GM21526 (cell line): ENCODE measurements around the gene RTCA.
"Not testable (repeated sequence)": the region's sequence is repeated elsewhere in the genome, so short reads cannot be mapped to it uniquely, and the experiment has no call there.

ENCODE experiments used
- ATAC-seq: cut with Tn5 transposase; IDR thresholded peaks from one replicate; pipeline ENCODE4 v1.9.1; 2021; ENCODE audit warnings: moderate library complexity; ENCODE audit not compliant: unreplicated experiment, low FRiP score

RTCA gene

GRCh38 chr1:100304921-100305320 is 38.9 kb downstream of the RTCA start:
- ATAC-seq = no peak

GRCh38 chr1:100305954-100306353 is 39.9 kb downstream of the RTCA start:
- no peak for ATAC-seq

- no peak for ATAC-seq
These were observed 40.8 kb downstream of the RTCA start for GRCh38 chr1:100306735-100307313.

DNA sequence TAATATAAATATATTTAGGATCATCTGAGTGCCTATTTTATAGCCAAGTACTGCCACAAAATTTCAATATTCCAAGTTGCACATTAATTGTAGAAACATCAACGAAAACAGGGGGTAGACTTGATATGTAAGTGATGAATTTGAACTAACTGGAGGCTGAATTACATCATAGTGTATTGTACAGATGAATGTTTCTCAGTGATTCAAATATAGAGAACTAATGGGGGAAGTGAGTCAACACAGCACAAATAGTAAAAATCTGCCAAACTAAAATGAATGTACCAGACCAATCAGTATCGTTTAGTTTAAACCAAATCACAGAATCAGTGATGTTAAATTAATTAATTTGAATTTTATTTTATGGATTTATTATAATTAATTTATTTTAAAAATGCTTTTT is 42.8 kb downstream of the RTCA start:
- no peak for ATAC-seq

DNA sequence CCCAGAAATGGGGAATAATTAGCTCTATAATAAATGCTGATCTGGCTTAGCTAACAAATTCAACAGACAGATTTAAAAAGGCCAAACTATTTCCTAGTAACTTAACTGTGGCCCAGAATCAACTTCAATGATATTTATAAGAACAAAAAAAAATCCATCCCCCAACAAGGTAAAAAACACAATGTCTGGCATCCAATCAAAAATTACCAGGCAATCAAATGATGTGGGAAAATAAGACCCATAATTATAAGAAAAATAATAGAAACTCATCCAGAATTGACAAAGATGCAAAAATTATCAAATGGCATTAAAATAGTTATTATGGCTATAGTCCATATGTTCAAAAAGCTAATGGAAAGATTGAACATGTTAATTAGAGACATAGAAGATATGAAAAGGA is 43.8 kb downstream of the RTCA start:
- ATAC-seq = no peak

DNA sequence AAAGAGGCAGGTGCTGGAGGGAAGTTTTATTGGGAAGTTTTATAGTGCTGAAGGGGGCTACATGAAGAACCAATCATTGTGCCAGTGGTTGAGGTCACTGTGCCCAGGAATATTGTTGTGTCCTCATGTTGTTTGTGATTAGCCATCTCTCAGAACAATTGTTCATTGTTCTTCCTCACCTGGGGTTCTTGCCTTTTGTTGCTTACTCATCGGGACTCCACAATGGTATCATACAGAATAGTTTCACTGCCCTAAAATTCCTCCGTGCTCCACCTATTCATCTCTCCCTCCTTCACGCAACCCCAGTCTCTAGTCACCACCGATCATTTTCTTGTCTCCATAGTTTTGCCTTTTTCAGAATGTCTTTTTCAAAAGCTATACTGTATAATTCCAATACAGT is 47.4 kb downstream of the RTCA start:
- ATAC-seq = no peak

DNA sequence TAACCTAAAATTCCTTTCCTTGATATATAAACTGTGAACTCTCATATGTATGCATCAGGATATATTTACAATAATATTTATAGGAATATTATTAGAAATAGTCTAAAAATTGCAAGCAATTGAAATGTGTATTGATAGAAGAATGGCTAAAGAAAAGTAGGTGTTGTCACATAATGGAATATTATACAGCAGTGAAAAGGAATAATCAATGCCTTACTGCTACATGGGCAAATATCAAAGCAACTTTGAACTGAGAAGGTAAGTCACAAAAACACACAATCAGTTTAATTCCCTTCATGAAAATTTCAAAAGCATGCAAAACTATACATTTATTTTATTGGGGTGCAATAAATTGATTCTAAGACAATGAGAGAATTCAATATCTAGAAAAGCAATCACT is 50.6 kb downstream of the RTCA start:
- no peak for ATAC-seq

DNA sequence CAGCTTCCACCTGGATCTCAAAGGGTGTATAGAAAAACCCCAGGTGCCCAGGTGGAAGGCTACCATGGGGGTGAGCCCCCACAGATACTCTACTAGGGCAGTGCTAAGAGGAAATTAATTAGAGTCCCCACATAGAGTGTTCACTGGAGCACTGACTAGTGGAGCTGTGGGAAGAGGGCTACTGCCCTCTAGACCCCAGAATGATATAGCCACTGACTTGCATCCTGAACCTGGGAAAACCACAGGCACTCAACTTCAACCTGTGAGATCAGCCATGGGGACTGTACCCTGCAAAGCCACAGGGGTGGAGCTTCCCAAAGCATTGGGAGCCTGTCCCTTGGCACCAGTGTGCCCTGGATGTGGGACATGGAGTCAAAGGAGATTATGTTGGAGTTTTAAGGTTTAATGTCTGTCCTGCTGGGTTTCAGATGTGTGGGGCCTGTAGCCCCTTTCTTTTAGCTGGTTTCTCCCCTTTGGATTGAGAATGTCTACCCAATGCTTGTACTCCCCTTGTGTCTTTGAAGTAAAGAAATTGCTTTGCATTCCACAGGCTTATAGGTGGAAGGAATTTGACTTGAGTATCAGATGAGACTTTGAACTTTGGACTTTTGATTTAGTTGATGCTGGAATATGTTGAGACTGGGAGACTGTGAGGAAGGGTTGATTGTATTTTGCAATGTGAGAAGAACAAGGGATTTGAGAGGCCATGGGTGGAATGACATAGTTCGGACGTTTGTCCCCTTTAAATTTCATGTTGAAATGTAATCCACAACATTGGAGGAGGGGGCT is 54.5 kb downstream of the RTCA start:
- ATAC-seq = no peak

GRCh38 chr1:100321100-100321493 is 55.1 kb downstream of the RTCA start:
- no peak for ATAC-seq

DNA sequence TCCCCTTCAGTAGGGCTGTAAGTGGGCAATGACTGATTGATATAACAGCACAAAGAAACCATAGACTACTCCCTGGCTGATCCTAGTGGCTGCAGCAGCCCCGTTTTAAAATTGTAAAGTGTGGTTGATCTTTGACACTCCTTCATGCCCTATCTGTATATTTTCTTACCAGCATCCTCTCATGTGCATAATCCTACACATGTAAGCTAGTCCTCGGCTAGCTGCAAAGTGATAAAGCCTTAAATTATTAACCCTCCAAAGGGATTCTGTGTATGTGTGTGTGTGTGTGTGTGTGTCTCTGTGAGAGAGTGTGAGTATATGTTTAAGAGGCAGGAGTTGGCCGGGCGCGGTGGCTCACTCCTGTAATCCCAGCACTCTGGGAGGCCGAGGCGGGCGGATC is 55.5 kb downstream of the RTCA start:
- no peak for ATAC-seq

DNA sequence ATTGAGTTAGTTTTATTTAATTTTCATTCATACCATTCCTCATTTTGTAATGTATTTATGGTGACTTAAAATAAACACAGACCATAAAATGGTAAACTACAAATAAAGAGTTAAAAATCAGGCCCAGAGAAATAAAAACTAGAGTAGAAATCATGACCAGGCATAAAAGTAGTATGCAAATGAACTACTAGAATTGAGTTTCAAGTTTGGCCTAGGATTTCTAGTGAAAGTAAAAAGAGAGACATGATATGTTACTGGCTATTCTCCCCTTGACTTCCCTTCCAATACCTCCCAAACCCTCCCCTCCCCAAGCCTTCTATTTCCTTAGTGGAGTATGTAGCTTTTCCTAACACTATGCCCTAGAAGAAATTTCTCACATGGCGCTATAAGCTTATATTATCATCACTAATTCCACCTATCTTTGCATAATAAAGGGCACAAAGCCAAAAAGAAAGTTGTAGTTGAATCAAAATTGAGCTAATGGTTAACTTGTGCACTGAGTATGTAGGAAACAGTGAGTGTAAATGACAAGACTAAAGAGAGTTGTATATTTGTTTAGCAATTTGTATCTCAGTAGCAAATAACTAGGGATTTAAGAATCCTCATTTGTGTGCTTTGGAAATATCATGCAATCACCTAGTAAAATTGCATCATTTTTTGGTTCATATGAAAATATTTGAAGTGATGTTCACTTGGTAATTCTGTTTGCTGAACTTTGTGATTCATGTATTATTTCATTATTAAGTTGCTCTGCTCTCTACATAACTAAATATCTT is 56.6 kb downstream of the RTCA start:
- no peak for ATAC-seq

DNA sequence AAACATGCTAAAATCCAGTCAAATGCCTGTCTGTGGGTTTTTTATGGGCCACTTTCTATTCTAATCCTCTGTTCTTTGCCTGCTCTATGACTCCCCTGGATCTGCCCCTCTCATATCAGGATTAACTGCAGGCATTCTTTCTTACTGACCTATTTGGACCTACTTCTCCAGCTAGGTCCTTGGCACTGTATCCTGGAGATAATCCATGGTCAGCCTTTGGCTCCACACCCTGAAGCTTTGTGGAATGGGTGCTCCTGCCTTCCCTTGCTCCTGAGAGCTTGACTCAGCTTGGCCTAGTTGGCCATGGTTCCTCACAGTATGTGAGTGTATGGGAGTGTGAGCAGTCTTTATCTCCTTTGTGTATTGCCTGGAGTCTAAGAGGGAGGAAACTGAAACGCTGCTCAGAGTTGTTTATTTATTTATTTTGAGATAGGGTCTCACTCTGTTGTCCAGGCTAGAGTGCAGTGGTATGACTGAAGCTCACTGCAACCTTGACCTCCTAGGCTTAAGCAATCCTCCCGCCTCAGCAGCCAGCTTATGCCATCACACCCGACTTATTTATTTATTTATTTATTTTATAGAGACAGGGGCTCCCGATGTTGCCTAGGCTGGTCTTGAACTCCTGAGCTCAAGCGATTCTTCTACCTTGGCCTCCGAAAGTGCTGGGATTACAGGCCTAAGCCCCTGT is 57.5 kb downstream of the RTCA start:
- ATAC-seq = no peak

GRCh38 chr1:100325415-100326324 is 59.7 kb downstream of the RTCA start:
- ATAC-seq = no peak

DNA sequence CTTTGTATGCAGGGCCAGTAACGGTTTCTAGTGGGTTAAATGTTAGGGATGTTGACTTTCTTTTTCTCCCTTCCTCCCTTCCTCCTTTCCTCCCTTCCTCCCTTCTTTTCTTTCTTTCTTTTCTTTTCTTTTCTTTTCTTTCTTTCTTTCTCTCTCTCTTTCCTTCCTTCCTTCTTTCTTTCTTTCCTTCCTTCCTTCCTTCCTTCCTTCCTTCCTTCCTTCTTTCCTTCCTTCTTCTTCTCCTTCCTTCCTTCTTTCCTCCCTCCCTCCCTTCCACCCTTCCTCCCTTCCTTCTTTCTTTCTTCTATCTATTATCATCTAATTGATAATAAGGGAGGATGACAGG is 60.3 kb downstream of the RTCA start:
- not testable (repeated sequence) for ATAC-seq

DNA sequence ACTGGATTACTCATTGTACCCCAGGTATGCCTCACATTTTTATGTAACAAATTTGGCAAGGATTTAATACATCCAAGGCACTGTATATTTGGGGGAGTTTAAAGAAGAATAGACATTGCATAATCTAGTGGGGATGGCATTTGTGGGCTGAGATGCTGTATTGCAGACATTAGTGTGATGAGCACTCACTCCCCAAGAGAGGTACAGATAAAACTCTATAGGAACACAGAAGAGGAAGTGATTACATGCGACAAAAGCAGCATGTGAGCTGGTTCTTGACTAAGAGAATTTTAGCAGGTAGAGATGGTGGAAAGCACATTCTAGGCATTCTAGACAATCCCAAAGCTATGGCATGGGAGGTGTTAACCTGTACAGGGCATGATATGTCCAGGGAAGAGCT is 62.1 kb downstream of the RTCA start:
- ATAC-seq = no peak

DNA sequence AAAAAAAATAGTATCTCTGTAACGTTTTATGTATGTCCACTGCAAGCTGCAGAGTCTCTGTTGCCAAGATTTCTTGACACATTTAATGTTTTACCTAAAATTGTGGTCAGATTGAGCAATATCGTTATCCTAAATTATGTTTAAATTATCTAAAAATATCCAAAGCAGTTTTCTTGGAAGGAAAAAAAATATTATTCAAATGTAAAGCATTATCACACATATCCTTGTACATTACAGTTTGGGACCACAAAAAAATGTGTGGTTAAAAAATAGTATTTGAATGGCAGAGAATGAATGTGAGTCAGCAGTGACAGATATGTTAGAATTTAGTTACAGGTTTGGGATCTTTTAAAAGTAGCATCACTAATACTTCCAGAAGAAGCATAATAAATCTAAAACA is 65.1 kb downstream of the RTCA start:
- not testable (repeated sequence) for ATAC-seq

DNA sequence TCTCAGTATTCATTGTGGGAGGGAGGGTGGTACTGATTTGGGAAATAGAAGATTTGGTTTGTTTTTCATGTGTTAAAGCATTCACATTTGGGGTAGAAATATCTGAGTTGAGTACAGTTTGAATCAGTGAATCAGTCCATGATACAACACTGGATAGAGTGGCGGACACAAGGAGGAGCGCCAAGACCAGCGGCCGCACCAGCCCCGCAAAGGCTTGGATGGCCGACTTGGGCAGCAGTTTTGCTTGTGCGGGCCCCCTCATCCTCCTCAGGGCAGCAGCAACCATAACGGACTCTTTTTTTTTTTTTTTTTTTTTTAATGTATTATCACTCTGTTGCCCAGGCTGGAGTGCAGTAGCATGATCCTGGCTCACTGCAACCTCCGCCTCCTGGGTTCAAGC is 66.3 kb downstream of the RTCA start:
- no peak for ATAC-seq

- ATAC-seq = no peak
These were observed 69.4 kb downstream of the RTCA start for GRCh38 chr1:100335436-100335835.

DNA sequence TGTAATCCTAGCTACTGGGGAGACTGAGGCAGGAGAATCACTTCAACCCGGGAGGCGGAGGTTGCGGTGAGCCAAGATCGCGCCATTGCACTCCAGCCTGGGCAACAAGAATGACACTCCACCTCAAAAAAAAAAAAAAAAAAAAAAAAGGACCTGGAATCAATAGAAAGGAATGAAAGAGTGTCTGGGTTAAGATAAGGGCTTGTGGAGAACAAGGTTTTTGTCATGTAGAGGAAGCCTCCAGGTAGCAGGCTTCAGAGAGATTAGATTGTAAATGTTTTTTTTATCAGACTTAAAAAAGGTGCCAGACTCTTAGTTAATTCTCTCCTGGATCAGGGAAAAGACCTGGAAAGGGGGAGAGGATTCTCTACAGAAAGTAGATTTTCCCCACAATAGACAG is 71.9 kb downstream of the RTCA start:
- not testable (repeated sequence) for ATAC-seq

DNA sequence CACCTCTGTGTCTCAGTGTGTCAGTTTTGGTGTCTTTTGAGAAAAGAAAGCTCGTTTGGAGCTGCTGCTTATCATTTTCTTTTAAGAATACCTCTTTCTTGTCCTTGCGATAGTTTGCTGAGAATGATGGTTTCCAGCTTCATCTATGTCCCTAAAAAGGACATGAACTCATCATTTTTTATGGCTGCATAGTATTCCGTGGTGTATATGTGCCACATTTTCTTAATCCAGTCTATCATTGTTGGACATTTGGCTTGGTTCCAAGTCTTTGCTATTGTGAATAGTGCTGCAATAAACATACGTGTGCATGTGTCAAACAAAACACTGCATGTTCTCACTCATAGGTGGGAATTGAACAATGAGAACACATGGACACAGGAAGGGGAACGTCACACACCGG is 73.7 kb downstream of the RTCA start:
- not testable (repeated sequence) for ATAC-seq
